ENCODE measurements around the gene TMEM109.

DNA sequence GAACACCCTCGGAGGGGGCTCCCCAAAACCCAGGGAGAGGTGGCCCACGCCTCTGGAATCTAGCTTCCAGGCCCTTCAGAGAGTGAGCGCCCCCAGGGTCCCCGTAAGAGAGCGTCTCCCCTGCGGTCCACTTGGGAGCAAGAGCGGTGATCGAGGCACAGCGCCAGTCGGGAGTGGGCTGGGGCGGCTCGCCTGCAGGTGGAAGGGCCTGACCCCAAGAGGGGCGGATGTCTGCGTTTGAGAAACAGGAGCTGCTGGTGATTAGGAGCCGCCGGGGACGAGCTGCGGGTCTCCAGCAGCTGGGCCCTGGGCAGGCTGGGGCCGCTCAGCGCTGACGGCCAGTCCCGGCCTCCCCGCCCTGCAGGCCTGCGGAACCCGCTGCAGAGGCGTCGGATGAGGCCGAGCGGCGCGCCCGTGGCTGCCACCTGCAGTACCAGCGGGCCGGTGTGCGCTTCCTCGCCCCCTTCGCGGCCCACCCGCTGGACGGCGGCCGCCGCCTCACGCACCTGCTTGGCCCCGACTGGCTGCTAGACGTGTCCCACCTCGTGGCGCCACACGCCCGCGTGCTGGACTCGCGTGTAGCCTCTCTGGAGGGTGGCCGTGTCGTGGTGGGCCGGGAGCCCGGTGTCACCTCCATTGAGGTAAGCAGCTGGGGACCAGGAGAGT is 20.3 kb downstream of the TMEM109 start:
- TF ChIP-seq, protein P1, sequence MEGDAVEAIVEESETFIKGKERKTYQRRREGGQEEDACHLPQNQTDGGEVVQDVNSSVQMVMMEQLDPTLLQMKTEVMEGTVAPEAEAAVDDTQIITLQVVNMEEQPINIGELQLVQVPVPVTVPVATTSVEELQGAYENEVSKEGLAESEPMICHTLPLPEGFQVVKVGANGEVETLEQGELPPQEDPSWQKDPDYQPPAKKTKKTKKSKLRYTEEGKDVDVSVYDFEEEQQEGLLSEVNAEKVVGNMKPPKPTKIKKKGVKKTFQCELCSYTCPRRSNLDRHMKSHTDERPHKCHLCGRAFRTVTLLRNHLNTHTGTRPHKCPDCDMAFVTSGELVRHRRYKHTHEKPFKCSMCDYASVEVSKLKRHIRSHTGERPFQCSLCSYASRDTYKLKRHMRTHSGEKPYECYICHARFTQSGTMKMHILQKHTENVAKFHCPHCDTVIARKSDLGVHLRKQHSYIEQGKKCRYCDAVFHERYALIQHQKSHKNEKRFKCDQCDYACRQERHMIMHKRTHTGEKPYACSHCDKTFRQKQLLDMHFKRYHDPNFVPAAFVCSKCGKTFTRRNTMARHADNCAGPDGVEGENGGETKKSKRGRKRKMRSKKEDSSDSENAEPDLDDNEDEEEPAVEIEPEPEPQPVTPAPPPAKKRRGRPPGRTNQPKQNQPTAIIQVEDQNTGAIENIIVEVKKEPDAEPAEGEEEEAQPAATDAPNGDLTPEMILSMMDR (IDR thresholded peaks at IDR 0.05), result no peak
- no peak for TF ChIP-seq POLR2A (IDR thresholded peaks at IDR 0.05)
